GM19328 (cell line): Measurements from ENCODE around the gene MRM1.
A peak's percentile ranks its signal among the peaks of the same experiment; 100 is the strongest.

Experiments used
- ATAC-seq: cut with Tn5 transposase; IDR thresholded peaks from one replicate; pipeline ENCODE4 v1.9.1; 2021; ENCODE audit warnings: mild to moderate bottlenecking, moderate library complexity; ENCODE audit not compliant: unreplicated experiment

Gene MRM1, protein sequence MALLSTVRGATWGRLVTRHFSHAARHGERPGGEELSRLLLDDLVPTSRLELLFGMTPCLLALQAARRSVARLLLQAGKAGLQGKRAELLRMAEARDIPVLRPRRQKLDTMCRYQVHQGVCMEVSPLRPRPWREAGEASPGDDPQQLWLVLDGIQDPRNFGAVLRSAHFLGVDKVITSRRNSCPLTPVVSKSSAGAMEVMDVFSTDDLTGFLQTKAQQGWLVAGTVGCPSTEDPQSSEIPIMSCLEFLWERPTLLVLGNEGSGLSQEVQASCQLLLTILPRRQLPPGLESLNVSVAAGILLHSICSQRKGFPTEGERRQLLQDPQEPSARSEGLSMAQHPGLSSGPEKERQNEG

DNA sequence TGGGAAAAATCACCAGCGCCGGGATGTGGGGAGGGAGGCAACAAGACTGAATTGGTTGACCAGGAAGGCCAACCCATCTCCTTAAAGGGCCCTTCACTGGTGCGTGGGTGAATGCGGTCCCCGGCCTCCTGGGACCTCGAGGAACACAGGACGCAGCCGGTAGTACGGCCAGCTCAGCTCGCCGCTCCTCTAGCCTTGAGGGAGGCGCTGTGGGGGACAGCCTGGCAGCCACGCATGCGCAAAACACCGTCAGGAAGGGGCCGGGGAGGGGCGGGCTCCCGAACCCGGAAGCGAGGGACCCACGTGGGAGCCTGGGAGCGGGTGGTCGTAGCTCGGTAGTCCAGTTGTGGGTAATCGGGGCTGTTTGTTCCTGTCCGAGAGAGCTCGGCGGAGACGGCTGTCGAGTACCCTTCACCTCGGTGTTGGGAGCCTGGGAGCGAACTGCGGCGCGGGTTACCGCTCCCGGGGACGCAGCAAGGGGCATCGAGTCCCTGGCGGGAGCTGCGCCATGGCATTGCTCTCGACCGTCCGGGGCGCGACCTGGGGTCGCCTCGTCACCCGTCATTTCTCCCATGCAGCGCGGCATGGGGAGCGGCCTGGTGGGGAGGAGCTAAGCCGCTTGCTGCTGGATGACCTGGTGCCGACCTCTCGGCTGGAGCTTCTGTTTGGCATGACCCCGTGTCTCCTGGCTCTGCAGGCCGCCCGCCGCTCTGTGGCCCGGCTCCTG lies at the start of gene MRM1:
Gene MRM1, plus strand, starts transcription at position 281 of the 727 bp plus-strand sequence. Its CDS starts 228 bp downstream, at position 509.
- peak; percentile 85 for ATAC-seq

DNA sequence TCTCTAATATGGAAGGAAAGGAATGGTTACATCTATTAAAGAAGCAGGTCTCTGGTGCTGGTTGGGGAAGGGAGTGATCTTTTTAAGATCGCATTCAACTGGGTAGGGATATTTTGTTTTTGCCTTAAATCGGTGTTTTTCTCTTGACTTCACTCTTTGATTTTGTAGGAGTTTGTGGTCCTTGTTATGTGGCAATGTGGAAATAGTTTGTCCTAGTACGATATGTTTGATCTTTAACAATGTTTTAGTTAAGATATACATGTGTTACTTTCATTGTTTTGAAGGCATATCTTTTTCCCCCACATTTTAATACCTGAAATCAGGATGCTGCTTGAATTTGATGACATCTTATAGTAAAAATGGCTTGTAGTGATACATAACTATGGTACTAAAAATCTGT lies 47.9 kb upstream of the MRM1 start:
- no peak for ATAC-seq

GRCh38 chr17:36566081-36566480 lies 35.3 kb upstream of the MRM1 start:
- no peak for ATAC-seq

- no peak for ATAC-seq
Measured at GRCh38 chr17:36575028-36575427, 26.4 kb upstream of the MRM1 start.

DNA sequence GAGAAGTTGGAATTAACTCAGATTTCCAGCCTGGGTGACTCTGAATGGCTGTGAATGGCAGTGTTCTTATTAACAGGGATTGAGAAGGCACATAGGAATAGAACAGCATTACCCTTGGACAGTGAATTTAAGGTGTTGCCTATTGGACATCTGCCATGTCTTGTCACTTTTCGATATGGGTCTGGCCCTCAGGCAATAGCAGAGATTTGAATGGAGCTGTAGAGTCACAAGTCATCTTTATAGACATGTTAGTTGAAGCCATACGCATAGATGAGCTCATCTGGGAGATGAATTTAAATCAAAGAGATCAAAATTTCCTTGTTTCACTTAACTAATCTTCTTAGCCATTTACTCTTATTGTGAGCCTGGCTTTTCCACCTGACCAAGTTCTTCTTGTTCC lies 24.6 kb upstream of the MRM1 start:
- no peak for ATAC-seq

DNA sequence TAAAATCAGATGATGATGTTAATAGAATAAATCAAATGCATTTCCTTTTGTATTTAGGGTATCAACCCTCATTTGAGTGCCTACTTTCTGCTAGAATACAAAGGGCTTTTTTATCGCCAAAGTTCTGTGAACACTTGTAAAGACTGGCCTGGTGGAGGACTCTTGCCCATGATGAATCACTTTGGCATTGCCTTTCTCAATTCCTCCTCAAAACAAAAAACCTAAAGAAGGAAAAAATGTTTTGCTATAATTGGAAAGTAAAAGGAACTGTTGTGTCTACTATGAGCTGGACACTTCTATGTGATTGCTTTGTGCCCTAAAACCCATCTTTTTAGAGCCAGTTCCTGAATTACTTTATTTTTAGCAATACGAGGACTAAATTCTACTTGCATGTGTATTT lies 22.7 kb upstream of the MRM1 start:
- ATAC-seq: no peak

GRCh38 chr17:36583787-36584186 lies 17.6 kb upstream of the MRM1 start:
- ATAC-seq: no peak

DNA sequence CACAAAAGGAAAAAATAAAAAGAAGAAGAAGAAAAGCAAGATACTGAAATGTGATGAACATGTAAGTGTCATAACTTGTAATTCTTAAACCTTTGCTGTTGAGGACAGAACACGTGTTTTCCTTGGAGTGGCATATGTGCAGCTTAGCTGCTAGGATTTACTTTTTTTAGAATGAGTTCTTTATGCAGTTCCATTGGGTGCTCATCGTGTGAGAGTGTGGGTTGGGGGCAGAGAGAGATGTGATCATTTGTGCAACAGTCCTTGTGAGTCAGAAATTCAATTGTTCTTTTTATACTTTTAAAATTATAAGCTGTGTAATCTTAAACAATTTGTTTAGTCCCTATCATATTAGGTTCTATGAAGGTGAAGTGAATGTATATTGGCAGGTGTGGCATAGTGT lies 15.2 kb upstream of the MRM1 start:
- ATAC-seq: no peak

DNA sequence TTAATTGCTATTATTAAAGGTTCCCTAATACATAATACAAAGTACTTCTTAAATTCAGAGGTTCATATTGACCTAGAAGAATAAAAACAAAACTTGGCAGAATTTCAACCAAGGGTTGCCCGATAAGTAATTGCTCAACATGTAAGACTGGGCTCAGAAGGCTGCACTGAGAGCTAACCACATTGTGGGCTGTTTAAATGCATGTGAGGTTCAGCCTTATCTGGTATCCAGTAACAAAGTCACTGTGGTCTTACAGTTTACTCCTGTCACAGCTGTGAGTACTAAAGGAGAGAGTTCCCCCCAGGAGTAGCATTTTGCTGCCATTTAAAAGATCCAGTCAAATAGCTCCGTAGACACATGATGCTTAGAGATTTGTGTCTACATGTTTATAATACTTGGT lies 11.3 kb upstream of the MRM1 start:
- no peak for ATAC-seq

DNA sequence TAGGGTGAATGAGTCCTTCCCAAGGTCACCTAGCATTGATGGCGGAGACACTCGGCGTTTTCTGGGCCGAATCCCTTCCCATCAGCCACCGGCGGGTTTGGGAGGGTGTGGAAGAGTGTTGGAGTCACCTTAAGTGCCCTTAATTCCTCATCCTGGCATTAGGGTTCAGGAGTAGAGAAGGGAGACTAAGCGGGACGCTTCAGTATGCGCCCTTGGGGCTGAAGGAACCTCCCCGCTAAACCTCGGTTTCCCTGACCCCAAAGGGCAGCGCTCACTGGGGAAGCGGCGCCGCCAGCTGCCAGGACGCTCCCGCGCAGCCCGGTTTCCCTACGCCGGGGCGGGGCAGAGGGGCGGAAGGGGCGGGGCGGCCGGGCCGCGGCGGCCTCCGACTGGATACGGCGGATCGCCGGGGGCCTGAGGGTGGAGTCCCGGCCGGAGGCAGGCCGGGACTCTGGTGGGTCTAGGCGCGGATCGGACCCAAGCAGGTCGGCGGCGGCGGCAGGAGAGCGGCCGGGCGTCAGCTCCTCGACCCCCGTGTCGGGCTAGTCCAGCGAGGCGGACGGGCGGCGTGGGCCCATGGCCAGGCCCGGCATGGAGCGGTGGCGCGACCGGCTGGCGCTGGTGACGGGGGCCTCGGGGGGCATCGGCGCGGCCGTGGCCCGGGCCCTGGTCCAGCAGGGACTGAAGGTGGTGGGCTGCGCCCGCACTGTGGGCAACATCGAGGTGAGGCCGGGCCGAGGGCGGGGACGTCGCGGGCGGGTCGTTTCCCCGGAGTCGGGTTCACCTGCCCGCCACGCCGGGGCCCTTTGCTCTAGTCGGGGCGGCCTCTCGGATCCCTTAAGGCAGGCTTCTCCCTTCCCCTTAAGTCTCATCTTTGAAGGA lies 9.7 kb upstream of the MRM1 start, which contains the start of gene DHRS11:
Gene DHRS11, plus strand, starts transcription at position 446 of the 882 bp plus-strand sequence. Its CDS starts 131 bp downstream, at position 577.
- peak; percentile 76 for ATAC-seq

DNA sequence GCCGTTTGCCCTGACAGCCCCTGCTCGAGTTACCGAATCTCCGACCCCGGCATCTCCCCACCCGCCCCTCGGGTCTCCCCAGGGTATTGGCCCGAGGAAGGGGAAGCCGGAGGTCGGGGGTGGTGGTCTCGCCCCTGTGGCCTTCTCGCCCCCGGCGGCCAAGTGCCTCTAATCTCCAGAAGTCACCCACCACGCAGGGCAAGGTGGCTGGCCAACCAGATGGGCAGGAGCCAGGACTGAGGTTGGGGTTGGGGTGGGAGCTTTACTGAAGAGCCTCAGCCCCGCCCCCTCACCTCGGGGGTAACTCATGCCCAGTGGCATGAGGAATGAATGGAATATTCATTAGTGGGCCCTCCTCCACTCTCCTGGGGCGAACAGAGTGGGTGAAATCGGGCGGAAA lies 9.1 kb upstream of the MRM1 start:
- ATAC-seq: no peak

DNA sequence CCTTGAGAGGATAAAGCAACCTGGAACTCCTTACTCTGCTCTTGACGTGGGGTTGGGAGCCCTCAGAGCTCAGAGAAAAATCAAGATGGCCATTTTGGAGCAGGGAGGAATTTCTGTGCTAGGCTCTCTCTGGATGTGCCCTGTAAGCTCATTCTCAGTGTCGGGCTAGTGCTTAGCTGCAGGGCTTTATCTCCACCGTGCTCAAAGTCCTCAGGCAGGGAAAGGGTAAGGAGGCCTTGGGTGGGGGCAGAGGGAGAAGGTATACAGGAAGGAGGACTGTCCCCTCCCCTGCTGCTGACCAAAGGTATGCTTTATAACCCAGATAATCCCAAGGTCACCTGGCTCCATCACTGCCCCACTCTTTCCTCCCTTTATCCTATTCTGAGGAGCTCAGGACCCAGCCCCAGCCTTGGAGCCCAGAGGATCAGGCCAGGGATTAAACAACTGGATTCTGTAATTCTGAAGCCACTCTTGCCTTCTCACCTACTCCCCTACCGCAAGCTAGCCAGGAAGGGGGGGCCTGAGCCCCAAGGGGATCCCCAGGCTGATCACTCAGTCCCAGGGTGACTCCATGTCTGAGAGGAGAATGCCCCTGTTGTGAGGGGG lies 8.6 kb upstream of the MRM1 start:
- ATAC-seq: no peak

DNA sequence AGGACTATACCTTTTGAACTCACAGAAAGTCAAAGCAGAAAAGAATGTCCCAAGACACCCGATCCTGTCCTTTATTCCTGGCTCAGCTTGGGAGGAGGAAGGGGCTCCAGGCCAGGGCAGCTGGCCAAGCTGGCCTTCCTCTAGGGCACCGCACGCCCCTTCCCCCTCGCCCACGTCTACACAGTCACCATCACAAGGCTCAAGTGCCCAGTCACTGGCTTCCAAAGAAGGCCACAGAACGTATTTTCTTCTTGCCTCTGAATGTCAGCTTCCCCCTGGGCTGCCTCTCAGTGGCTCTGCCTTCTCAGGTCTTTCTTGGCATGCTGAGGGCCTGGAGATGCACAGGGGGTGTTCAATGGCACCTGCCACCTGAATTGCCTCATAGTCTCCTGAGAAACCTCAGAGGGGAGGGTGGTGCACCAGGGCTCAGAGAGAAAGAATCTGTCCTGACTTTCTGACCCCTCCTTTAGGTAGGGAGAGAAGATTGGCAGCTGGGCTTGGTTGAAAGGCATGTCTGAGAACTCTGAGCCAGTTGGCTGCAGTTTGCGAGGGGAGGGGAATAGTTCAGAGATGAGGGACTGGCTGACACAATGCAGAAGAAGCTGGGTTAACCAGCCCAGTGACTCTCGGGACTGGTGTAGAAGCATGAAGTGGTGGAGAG lies 7.6 kb upstream of the MRM1 start:
- ATAC-seq: no peak

DNA sequence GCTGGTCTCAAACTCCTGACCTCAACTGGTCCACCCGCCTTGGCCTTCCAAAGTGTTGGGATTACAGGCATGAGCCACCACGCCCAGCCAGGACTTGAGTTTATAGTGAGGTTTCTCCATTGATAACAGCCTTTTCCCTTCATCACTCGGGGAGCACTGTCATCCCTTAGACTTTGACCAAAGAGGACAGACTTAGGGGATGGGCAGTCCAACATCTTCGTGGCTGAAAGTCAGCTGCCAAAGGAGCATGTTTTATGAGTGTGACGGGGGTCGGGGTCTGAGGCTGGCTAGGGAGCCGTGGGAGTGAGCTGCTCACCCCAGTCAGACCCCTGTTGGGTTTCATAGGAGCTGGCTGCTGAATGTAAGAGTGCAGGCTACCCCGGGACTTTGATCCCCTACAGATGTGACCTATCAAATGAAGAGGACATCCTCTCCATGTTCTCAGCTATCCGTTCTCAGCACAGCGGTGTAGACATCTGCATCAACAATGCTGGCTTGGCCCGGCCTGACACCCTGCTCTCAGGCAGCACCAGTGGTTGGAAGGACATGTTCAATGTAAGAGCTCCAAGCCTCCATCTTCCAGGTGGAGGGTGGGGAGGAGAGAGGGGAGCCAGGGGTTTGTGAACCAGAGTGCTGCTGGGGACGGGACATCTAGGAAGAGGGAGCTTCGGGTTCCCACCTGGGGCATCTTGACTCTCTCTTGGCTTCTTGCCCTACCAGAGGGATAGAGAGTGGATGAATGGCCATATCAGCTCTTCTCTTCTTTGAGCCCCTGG lies 6.6 kb upstream of the MRM1 start:
- no peak for ATAC-seq

DNA sequence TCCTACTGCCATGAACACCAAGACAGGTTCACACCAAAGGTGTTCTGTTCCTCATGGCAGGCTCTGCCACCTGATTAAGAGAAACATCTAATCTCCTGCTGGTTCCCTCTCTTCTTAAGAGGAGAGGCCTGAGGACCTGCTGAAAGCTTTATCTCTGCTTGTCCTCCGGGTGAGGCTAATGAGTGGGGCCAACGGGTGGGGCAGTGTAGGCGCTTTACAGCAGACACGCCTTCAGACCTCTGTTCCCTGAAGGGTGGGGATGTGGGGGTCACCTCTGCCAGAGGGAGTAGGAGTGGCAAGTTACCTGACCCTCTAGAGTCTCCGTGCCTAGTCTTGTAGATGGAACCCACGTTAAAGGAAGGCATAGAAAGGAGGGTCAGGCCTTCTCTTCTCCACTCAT lies 4.2 kb upstream of the MRM1 start:
- ATAC-seq: no peak

DNA sequence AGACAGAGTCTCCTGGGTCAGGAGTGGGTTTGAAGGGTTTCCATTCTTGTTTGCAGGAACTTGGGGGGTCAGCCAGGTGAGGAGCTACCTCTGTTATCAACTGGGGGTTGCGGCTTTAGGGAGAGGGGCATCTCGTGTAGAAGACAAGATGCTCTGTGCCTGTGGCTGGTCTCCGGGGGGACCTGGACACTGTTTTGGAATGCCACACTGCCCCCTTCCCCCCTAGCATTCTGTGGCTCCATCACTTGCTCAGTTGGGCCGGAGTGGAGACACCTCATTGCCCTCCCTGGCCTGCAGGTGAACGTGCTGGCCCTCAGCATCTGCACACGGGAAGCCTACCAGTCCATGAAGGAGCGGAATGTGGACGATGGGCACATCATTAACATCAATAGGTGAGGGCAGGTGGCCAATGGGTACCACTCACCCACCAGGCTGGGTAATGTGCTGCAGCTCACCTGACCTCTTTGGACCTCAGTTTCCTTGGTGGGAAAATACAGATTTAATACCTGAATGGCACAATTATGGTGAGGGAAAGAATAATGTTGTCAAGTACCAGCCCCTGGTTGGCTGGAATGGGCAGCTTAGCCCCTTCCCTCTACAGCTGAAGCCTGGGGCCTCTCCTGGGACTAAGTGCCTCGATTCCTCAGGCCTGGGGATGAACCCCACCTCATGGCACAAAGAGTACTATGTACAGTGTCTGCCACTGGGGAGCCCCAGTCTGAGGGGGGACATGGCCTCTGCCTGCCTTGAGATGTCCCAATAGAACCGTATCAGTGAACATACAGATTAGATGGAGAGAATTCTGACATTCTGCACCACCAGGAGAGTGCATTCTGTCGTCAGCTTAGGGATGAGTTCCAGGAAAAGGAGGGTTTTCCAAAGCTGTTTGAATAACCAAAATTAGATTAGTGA lies 3.3 kb upstream of the MRM1 start:
- no peak for ATAC-seq

- ATAC-seq: no peak
Measured at GRCh38 chr17:36598951-36599401, 2.4 kb upstream of the MRM1 start.

- no peak for ATAC-seq
Measured at GRCh38 chr17:36599546-36600250, 1.7 kb upstream of the MRM1 start.
